Measurements from ENCODE around the gene FOXP2.
"Not testable (repeated sequence)": the region's sequence is repeated elsewhere in the genome, so short reads cannot be mapped to it uniquely, and the experiment has no call there.

FOXP2 gene

DNA sequence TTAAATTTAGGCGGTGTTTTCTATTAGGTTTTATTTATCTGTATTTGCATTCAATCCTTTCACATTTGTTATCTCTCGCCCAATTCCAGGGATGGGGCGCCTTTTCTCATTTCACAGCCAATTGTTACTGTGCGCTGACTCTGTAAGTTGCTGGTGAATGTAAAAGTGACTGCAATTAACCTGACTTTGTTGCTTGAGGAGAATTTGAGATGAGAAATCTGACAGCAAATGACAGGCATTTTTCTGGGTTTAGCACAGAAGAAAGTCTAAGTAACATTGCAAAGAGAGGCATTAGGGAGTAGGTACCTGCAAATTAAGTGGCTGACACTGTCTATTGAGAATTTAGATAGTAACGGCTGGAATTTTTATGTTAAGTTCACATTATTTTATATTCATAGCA, 16.6 kb downstream of the FOXP2 start:
- Mint-ChIP-seq H3K27ac (no peak overlapping the region), H3K4me3 (no peak overlapping the region), H3K4me1 (no peaks in the 10 kb centered on the region), H3K27me3 (ENCODE audit: low read depth, poor library complexity) (no peaks in the 10 kb centered on the region), H3K9me3 (no peaks in the 10 kb centered on the region), H3K36me3 (ENCODE audit: low read depth) (no peaks in the 10 kb centered on the region)
- no peak for DNase-seq
- TF ChIP-seq, protein P1, sequence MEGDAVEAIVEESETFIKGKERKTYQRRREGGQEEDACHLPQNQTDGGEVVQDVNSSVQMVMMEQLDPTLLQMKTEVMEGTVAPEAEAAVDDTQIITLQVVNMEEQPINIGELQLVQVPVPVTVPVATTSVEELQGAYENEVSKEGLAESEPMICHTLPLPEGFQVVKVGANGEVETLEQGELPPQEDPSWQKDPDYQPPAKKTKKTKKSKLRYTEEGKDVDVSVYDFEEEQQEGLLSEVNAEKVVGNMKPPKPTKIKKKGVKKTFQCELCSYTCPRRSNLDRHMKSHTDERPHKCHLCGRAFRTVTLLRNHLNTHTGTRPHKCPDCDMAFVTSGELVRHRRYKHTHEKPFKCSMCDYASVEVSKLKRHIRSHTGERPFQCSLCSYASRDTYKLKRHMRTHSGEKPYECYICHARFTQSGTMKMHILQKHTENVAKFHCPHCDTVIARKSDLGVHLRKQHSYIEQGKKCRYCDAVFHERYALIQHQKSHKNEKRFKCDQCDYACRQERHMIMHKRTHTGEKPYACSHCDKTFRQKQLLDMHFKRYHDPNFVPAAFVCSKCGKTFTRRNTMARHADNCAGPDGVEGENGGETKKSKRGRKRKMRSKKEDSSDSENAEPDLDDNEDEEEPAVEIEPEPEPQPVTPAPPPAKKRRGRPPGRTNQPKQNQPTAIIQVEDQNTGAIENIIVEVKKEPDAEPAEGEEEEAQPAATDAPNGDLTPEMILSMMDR (IDR thresholded peaks at IDR 0.05): no peak

DNA sequence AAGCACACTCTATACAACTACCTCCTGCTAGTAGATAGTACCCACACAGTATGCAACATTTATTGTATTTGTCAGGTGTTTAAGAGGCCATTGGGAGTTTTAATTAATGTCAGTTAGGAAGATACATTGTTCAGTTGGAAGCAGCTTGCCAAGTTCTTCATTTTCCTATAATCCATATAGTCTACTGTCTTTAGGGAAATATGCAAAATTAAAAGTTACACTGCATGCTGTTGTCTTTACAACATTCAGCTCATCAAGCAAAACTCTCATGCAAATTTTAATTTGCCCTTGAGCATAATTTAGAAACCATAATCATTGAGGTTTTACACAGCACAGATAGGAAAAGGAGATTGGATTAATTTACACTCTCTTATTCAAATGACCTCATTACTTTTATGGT, 17.4 kb downstream of the FOXP2 start:
- no peaks in the 10 kb centered on the region for H3K27me3 Mint-ChIP-seq (ENCODE audit: low read depth, poor library complexity)
- TF ChIP-seq, protein P1 (IDR thresholded peaks at IDR 0.05): no peak
- no peak for DNase-seq
- H3K36me3 Mint-ChIP-seq (ENCODE audit: low read depth): no peaks in the 10 kb centered on the region
- no peaks in the 10 kb centered on the region for H3K9me3 Mint-ChIP-seq
- H3K4me3 Mint-ChIP-seq: no peak overlapping the region
- no peak overlapping the region for H3K27ac Mint-ChIP-seq
- H3K4me1 Mint-ChIP-seq: no peaks in the 10 kb centered on the region

GRCh38 chr7:114432703-114433102, 18.1 kb downstream of the FOXP2 start:
- no peaks in the 10 kb centered on the region for H3K4me1 Mint-ChIP-seq
- no peaks in the 10 kb centered on the region for H3K9me3 Mint-ChIP-seq
- H3K27me3 Mint-ChIP-seq (ENCODE audit: low read depth, poor library complexity): no peaks in the 10 kb centered on the region
- DNase-seq: no peak
- no peaks in the 10 kb centered on the region for H3K36me3 Mint-ChIP-seq (ENCODE audit: low read depth)
- H3K27ac Mint-ChIP-seq: no peak overlapping the region
- TF ChIP-seq, protein P1 (IDR thresholded peaks at IDR 0.05): no peak
- no peak overlapping the region for H3K4me3 Mint-ChIP-seq

- no peaks in the 10 kb centered on the region for H3K36me3 Mint-ChIP-seq (ENCODE audit: low read depth)
- H3K4me1 Mint-ChIP-seq: no peaks in the 10 kb centered on the region
These were observed 25.0 kb downstream of the FOXP2 start for GRCh38 chr7:114439581-114439980.

GRCh38 chr7:114440927-114441326, 26.3 kb downstream of the FOXP2 start:
- not testable (repeated sequence) for H3K27me3 Mint-ChIP-seq (ENCODE audit: low read depth, poor library complexity); H3K9me3 Mint-ChIP-seq; DNase-seq; H3K36me3 Mint-ChIP-seq (ENCODE audit: low read depth); H3K4me1 Mint-ChIP-seq; H3K4me3 Mint-ChIP-seq; H3K27ac Mint-ChIP-seq

More at GRCh38 chr7:114439581-114439980, 25.0 kb downstream of the FOXP2 start:
- no peaks in the 10 kb centered on the region for H3K27me3 Mint-ChIP-seq (ENCODE audit: low read depth, poor library complexity)
- H3K9me3 Mint-ChIP-seq: no peaks in the 10 kb centered on the region
- no peak overlapping the region for H3K27ac Mint-ChIP-seq
- DNase-seq: no peak
- TF ChIP-seq, protein P1 (IDR thresholded peaks at IDR 0.05): no peak
- H3K4me3 Mint-ChIP-seq: no peak overlapping the region

DNA sequence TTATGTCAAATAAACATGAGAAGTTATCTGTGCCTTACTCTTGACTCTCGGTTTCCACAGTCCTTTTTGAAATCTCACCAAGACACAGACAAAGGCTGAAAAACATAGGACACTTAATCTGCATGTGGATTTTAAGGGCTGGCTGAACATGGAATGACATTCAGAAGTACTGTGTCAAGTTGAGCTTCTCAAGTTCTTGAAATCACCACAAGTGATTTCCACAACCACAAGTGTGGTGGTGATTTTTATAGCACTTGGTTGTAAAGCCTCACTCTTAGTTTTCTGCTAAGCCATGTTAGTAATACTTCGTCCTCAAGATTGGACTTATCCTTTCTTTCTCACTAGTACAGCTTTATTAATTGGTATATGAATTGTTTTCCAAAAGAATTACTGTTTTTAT, 29.6 kb downstream of the FOXP2 start:
- no peak overlapping the region for H3K4me3 Mint-ChIP-seq
- no peak overlapping the region for H3K27ac Mint-ChIP-seq
- DNase-seq: no peak
- TF ChIP-seq, protein P1 (IDR thresholded peaks at IDR 0.05): no peak
- H3K9me3 Mint-ChIP-seq: no peaks in the 10 kb centered on the region
- no peaks in the 10 kb centered on the region for H3K36me3 Mint-ChIP-seq (ENCODE audit: low read depth)
- no peaks in the 10 kb centered on the region for H3K4me1 Mint-ChIP-seq
- no peaks in the 10 kb centered on the region for H3K27me3 Mint-ChIP-seq (ENCODE audit: low read depth, poor library complexity)

All from nephron progenitor cell (in vitro differentiated cells).